ENCODE results near the gene PUM1.

- TF ChIP-seq POLR2A (IDR thresholded peaks at IDR 0.05) (no peak), CTCF (IDR thresholded peaks at IDR 0.05) (no peak)
Measured at GRCh38 chr1:31055953-31056352, 9.6 kb downstream of the PUM1 start.

Measured in thyroid gland (tissue), 4 donors.